Endothelial cell of umbilical vein (primary cell): Measurements from ENCODE around the gene ATP10A. TPM values are rescaled to one million over a fixed set of nuclear protein-coding genes. Genes with fewer than 3 reads are reported as not detected.

Experiments
- BruUV-seq: library from RNA; stranded (reverse); fragments of 400-500 nt; replicated peaks from 2 replicates; lab custom pipeline; 2021; lab: Mats Ljungman, UMichigan
- CTCF ChIA-PET: fragments of 300-600, 350-600 bp; sonication (Branson Sonifier 250); formaldehyde crosslinking; loops from one replicate; lab custom pipeline; 2021; ENCODE audit warnings: antibody characterized with exemption, inconsistent platforms; lab: Charles Lee
- POLR2A ChIA-PET: fragments of 300-600, 350-600 bp; sonication (Branson Sonifier 250); formaldehyde crosslinking; loops from one replicate; lab custom pipeline; 2021; ENCODE audit warnings: antibody characterized with exemption, inconsistent platforms; lab: Charles Lee
- DNase-seq: peaks from one replicate; pipeline ENCODE4 v3.0.0-alpha.2; 2011; ENCODE audit warnings: low read depth, low spot score
- FAIRE-seq: peaks from 2 replicates; lab custom pipeline; 2011; peaks lifted over from hg19 to GRCh38; lab: Jason Lieb, UNC
- H2AFZ ChIP-seq: 2 replicates; pipeline ENCODE4 v1.6.0; 2012; ENCODE audit warnings: low read depth, low read length, control low read depth, inconsistent platforms
- H3K27ac ChIP-seq: 2 replicates; pipeline ENCODE4 v1.5.1; 2011; ENCODE audit warnings: low read depth, mild to moderate bottlenecking, control low read depth, low read length, moderate library complexity; ENCODE audit not compliant: insufficient read depth
- H3K27me3 ChIP-seq, 2 experiments: 2 replicates each; pipeline versions ENCODE4 v1.6.0 to v1.6.1; 2011; ENCODE audit warnings: low read length in 2 of 2, mixed read lengths in 1 of 2; ENCODE audit not compliant: control insufficient read depth in 2 of 2, insufficient read depth in 2 of 2
- H3K36me3 ChIP-seq, 2 experiments: 2 replicates in 1 of 2; 3 replicates in 1 of 2; pipeline ENCODE4 v1.5.1; 2011; ENCODE audit warnings: low read length in 2 of 2, mild to moderate bottlenecking in 1 of 2, moderate library complexity in 1 of 2; ENCODE audit not compliant: control insufficient read depth in 2 of 2, insufficient read depth in 2 of 2; ENCODE audit errors: extremely low read depth in 1 of 2
- H3K4me1 ChIP-seq: 3 replicates; pipeline ENCODE4 v1.5.1; 2011; ENCODE audit warnings: mild to moderate bottlenecking, low read length; ENCODE audit not compliant: control insufficient read depth, insufficient read depth; ENCODE audit errors: extremely low read depth
- H3K4me2 ChIP-seq: 2 replicates; pipeline ENCODE4 v1.6.1; 2011; ENCODE audit warnings: low read length, control low read depth, mixed read lengths; ENCODE audit not compliant: insufficient read depth
- H3K4me3 ChIP-seq, 3 experiments: fragments of 200-600 bp in 1 of 3; sonication (generic), shearing (Covaris generic) in 1 of 3; replicated peaks in 1 of 3; 2 replicates each; pipeline ENCODE4 v1.5.1; 2011 to 2016; ENCODE audit warnings: control low read depth in 3 of 3, low read length in 3 of 3, mild to moderate bottlenecking in 2 of 3, inconsistent platforms in 1 of 3, low read depth in 1 of 3, moderate library complexity in 1 of 3; ENCODE audit not compliant: insufficient read depth in 1 of 3
- H3K79me2 ChIP-seq: 2 replicates; pipeline ENCODE4 v1.6.0; 2012; ENCODE audit warnings: low read length, inconsistent platforms; ENCODE audit not compliant: control insufficient read depth, insufficient read depth
- H3K9ac ChIP-seq: replicated peaks from 2 replicates; pipeline ENCODE3; 2011; ENCODE audit warnings: low read length, control low read depth; ENCODE audit not compliant: insufficient read depth; ENCODE audit errors: extremely low read depth
- H3K9me1 ChIP-seq: replicated peaks from 3 replicates; pipeline ENCODE4 v1.6.0; 2011; ENCODE audit warnings: mild to moderate bottlenecking, low read length; ENCODE audit not compliant: control insufficient read depth, insufficient read depth; ENCODE audit errors: extremely low read depth
- H3K9me3 ChIP-seq: replicated peaks from 2 replicates; pipeline ENCODE4 v1.5.1; 2012; ENCODE audit warnings: low read length, inconsistent platforms; ENCODE audit not compliant: control insufficient read depth, insufficient read depth
- H4K20me1 ChIP-seq: replicated peaks from 2 replicates; pipeline ENCODE3; 2011; ENCODE audit warnings: mild to moderate bottlenecking, low read length; ENCODE audit not compliant: control insufficient read depth, insufficient read depth; ENCODE audit errors: extremely low read depth
- EZH2 ChIP-seq: IDR thresholded peaks from 2 replicates; pipeline ENCODE4 v1.6.1; 2012; ENCODE audit warnings: borderline replicate concordance, low read depth, mild to moderate bottlenecking, moderate library complexity, low read length, inconsistent platforms; ENCODE audit not compliant: severe bottlenecking
- FOS ChIP-seq: IDR thresholded peaks from 2 replicates; pipeline ENCODE4 v1.6.1; 2011; ENCODE audit warnings: mild to moderate bottlenecking, low read length, moderate library complexity, borderline replicate concordance; ENCODE audit not compliant: insufficient read depth
- GATA2 ChIP-seq: IDR thresholded peaks from 2 replicates; pipeline ENCODE4 v1.7.0; 2011; ENCODE audit warnings: low read depth, mild to moderate bottlenecking, moderate library complexity, mixed read lengths, low read length; ENCODE audit not compliant: insufficient read length, insufficient read depth
- JUN ChIP-seq: IDR thresholded peaks from 2 replicates; pipeline ENCODE4 v1.6.1; 2011; ENCODE audit warnings: borderline replicate concordance, low read depth; ENCODE audit not compliant: insufficient read length, insufficient read depth
- MYC ChIP-seq: IDR thresholded peaks from one replicate; pipeline ENCODE4 v1.6.1; 2011; ENCODE audit warnings: mild to moderate bottlenecking, low read depth, low read length
- POLR2A ChIP-seq: IDR thresholded peaks from 2 replicates; pipeline ENCODE4 v1.6.1; 2012; ENCODE audit warnings: low read depth, mild to moderate bottlenecking, control low read depth, low read length
- POLR2AphosphoS5 ChIP-seq: IDR thresholded peaks from 2 replicates; pipeline ENCODE4 v1.6.1; 2012; ENCODE audit warnings: low read depth, mild to moderate bottlenecking, control low read depth, low read length, moderate library complexity; ENCODE audit not compliant: insufficient read depth
- dilution Hi-C: fragments of 300-500 bp; cut with MboI; formaldehyde crosslinking; loops from one replicate; pipeline ENCODE4 v1.15.0; 2019; ENCODE audit warnings: low sequenced_read_pairs; ENCODE audit not compliant: extremely low pct_ligation_motif_present
- intact Hi-C: fragments of 100-400 bp; cut with micrococcal nuclease; formaldehyde crosslinking; loops from one replicate; pipeline ENCODE4 v1.10.0; 2022
- polyA plus RNA-seq, 4 experiments: library from polyadenylated mRNA; depleted of rRNA in 3 of 4; stranded (reverse) in 3 of 4; unstranded in 1 of 4; fragments of >200 nt; gene quantifications; 2 replicates each; pipeline versions ENCODE4 v1.2.1 to v1.2.3, GENCODE V29; 2011 to 2012; ENCODE audit warnings: missing spikeins in 1 of 4
- total RNA-seq: library from RNA; stranded (reverse); gene quantifications from 2 replicates; pipeline ENCODE4 v1.2.3, GENCODE V29; 2021
- TF ChIP-seq, protein P1 (sequence below), 2 donors: IDR thresholded peaks; 1 replicate in 1 of 2; 2 replicates in 1 of 2; pipeline ENCODE4 v1.5.1; 2011; ENCODE audit warnings: low read length in 2 of 2, mild to moderate bottlenecking in 2 of 2, moderate library complexity in 2 of 2, control low read depth in 1 of 2, inconsistent platforms in 1 of 2, low read depth in 1 of 2; ENCODE audit not compliant: insufficient read depth in 1 of 2; ENCODE audit errors: extremely low read depth in 1 of 2
- TF ChIP-seq, protein P2 (sequence below): IDR thresholded peaks from 2 replicates; pipeline ENCODE4 v1.6.1; 2011; ENCODE audit not compliant: insufficient read depth, insufficient read length

The ATP10A gene
- total and polyA plus RNA-seq, 2 donors (not counting 3 experiments of a cell fraction or from before 2014, with no cell fraction given) = not detected

DNA sequence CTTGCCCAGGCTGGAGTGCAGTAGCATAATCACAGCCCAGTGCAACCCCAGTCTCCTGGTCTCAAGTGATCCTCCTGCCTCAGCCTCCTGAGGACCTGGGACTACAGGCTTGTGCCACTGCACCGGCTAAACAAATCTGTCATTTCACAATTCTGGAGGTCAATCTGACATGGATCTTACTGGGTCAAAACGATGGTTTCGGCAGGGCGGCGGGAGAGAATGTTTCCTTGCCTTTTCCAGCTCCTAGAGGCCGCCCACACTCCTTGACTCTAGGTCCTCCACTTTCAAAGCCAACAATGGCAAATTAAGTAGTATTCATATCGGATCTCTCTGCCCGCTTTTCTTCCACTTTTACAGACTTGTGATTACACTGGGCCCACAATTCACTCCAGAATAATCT lies 14.8 kb downstream of the ATP10A start:
- Histone ChIP-seq H3K4me1 (no peaks in the 10 kb centered on the region), H2AFZ (no peak overlapping the region), H3K9me1 (no peaks in the 10 kb centered on the region), H3K9me3 (no peaks in the 10 kb centered on the region), H3K4me3 (no peak overlapping the region), H3K27ac (no peak overlapping the region), H4K20me1 (no peaks in the 10 kb centered on the region), H3K36me3 (no peaks in the 10 kb centered on the region), H3K4me2 (no peak overlapping the region), H3K9ac (no peak overlapping the region), H3K27me3 (no peaks in the 10 kb centered on the region), H3K79me2 (no peaks in the 10 kb centered on the region)
- ChIA-PET POLR2A (no interaction called here), CTCF (no interaction called here)
- TF ChIP-seq POLR2A = no peak
- TF ChIP-seq EZH2 = no peak
- TF ChIP-seq, protein P1, sequence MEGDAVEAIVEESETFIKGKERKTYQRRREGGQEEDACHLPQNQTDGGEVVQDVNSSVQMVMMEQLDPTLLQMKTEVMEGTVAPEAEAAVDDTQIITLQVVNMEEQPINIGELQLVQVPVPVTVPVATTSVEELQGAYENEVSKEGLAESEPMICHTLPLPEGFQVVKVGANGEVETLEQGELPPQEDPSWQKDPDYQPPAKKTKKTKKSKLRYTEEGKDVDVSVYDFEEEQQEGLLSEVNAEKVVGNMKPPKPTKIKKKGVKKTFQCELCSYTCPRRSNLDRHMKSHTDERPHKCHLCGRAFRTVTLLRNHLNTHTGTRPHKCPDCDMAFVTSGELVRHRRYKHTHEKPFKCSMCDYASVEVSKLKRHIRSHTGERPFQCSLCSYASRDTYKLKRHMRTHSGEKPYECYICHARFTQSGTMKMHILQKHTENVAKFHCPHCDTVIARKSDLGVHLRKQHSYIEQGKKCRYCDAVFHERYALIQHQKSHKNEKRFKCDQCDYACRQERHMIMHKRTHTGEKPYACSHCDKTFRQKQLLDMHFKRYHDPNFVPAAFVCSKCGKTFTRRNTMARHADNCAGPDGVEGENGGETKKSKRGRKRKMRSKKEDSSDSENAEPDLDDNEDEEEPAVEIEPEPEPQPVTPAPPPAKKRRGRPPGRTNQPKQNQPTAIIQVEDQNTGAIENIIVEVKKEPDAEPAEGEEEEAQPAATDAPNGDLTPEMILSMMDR (IDR thresholded peaks at IDR 0.05; ENCODE audit: extremely low read depth in 1 of 2, insufficient read depth in 1 of 2, low read depth in 1 of 2, low read length in 2 of 2) = no peak
- TF ChIP-seq MYC = no peak
- TF ChIP-seq, protein P2, sequence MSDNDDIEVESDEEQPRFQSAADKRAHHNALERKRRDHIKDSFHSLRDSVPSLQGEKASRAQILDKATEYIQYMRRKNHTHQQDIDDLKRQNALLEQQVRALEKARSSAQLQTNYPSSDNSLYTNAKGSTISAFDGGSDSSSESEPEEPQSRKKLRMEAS = no peak
- TF ChIP-seq JUN = no peak
- no peak for TF ChIP-seq GATA2
- TF ChIP-seq POLR2AphosphoS5 = no peak
- TF ChIP-seq FOS = no peak
- intact Hi-C loops = no loop called here
- FAIRE-seq (no peak), DNase-seq (no peak)
- dilution Hi-C loops = no loop called here
- no TSS peak for BruUV-seq
